Esophagus muscularis mucosa (tissue), 3 donors: ENCODE results near the gene FMN1.

Source experiments
- POLR2AphosphoS5 ChIP-seq, 2 donors: sonication (generic); formaldehyde crosslinking; IDR thresholded peaks; one replicate each; pipeline ENCODE4 v1.6.1; 2017; ENCODE audit warnings: antibody characterized with exemption in 2 of 2
- TF ChIP-seq, protein P1 (sequence below), 3 experiments: fragments of 200-600 bp in 2 of 3; fragments of 450-650 bp in 1 of 3; sonication (generic) in 2 of 3; IDR thresholded peaks; one replicate each; pipeline ENCODE4 v1.5.1; 2017 to 2019; ENCODE audit warnings: antibody characterized with exemption in 3 of 3, mild to moderate bottlenecking in 2 of 3, moderate library complexity in 1 of 3

DNA sequence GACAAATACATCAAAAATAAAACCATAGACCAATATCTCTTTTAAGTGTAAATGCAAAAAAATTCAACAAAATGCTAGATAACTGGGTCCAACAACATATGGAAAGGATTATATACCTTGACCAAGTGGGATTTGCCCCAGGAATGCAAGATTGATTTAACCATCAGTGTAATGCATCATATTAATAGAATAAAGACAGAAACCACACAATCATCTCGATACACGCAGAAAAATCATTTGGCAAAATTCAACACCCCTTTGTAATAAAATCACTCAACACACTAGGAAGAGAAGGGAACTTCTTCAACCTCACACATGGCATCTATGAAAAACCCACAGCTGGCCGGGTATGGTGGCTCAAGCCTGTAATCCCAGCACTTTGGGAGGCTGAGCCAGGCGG, 457.2 kb downstream of the FMN1 start:
- TF ChIP-seq, protein P1, sequence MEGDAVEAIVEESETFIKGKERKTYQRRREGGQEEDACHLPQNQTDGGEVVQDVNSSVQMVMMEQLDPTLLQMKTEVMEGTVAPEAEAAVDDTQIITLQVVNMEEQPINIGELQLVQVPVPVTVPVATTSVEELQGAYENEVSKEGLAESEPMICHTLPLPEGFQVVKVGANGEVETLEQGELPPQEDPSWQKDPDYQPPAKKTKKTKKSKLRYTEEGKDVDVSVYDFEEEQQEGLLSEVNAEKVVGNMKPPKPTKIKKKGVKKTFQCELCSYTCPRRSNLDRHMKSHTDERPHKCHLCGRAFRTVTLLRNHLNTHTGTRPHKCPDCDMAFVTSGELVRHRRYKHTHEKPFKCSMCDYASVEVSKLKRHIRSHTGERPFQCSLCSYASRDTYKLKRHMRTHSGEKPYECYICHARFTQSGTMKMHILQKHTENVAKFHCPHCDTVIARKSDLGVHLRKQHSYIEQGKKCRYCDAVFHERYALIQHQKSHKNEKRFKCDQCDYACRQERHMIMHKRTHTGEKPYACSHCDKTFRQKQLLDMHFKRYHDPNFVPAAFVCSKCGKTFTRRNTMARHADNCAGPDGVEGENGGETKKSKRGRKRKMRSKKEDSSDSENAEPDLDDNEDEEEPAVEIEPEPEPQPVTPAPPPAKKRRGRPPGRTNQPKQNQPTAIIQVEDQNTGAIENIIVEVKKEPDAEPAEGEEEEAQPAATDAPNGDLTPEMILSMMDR (IDR thresholded peaks at IDR 0.05): no peak
- no peak for TF ChIP-seq POLR2AphosphoS5 (IDR thresholded peaks at IDR 0.05)
